Measurements from ENCODE around the gene CBX8. TPM values are rescaled to one million over a fixed set of nuclear protein-coding genes. Genes with fewer than 3 reads are reported as not detected.

The CBX8 gene
- total RNA-seq, 1 experiment from 2014 or later, result 11.1 TPM

DNA sequence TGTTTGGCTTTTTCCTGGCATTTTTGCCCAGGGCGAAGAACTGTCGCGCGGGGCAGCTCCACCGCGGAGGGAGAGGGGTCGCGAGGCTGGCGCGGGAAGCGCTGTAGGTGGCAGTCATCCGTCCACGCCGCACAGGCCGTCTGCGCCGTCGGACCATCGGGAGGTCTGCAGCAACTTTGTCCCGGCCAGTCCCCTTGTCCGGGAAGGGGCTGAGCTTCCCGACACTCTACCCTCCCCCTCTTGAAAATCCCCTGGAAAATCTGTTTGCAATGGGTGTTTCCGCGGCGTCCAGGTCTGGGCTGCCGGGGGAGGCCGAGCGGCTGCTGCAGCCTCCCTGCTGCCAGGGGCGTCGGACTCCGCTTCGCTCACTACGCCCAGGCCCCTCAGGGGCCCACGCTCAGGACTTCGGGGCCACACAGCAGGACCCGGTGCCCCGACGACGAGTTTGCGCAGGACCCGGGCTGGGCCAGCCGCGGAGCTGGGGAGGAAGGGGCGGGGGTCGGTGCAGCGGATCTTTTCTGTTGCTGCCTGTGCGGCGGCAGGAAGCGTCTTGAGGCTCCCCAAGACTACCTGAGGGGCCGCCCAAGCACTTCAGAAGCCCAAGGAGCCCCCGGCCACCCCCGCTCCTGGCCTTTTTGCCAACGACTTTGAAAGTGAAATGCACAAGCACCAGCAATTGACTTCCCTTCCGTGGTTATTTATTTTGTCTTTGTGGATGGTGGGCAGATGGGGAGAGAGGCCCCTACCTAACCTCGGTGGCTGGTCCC lies 44.7 kb upstream of the CBX8 start:
- Mint-ChIP-seq H3K36me3 (ENCODE audit: insufficient read depth, unreplicated experiment) (peaks cover 56% of the 10 kb centered on the region), H3K27ac (ENCODE audit: unreplicated experiment) (no peak overlapping the region), H3K9me3 (ENCODE audit: low read depth, unreplicated experiment) (no peaks in the 10 kb centered on the region), H3K27me3 (ENCODE audit: unreplicated experiment) (peaks cover 38% of the 10 kb centered on the region), H3K4me3 (ENCODE audit: low read depth, unreplicated experiment) (peak overlapping the region; percentile 85), H3K4me1 (ENCODE audit: low read depth, unreplicated experiment) (peaks cover 7% of the 10 kb centered on the region)
- CTCF ChIA-PET, result interaction anchor here (0.6 to 2.7 kb wide), 2 partner anchors 152 to 780 kb away, joined by 6 to 10 read pairs; no protein-coding TSS in a partner anchor
- TF ChIP-seq, protein P1, sequence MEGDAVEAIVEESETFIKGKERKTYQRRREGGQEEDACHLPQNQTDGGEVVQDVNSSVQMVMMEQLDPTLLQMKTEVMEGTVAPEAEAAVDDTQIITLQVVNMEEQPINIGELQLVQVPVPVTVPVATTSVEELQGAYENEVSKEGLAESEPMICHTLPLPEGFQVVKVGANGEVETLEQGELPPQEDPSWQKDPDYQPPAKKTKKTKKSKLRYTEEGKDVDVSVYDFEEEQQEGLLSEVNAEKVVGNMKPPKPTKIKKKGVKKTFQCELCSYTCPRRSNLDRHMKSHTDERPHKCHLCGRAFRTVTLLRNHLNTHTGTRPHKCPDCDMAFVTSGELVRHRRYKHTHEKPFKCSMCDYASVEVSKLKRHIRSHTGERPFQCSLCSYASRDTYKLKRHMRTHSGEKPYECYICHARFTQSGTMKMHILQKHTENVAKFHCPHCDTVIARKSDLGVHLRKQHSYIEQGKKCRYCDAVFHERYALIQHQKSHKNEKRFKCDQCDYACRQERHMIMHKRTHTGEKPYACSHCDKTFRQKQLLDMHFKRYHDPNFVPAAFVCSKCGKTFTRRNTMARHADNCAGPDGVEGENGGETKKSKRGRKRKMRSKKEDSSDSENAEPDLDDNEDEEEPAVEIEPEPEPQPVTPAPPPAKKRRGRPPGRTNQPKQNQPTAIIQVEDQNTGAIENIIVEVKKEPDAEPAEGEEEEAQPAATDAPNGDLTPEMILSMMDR (IDR thresholded peaks at IDR 0.05; ENCODE audit: unreplicated experiment), result no peak
- no peak for DNase-seq
- intact Hi-C loops (cut with micrococcal nuclease; ENCODE audit: unreplicated experiment), result no loop called here
- BruUV-seq (replicated peaks), result no TSS peak

DNA sequence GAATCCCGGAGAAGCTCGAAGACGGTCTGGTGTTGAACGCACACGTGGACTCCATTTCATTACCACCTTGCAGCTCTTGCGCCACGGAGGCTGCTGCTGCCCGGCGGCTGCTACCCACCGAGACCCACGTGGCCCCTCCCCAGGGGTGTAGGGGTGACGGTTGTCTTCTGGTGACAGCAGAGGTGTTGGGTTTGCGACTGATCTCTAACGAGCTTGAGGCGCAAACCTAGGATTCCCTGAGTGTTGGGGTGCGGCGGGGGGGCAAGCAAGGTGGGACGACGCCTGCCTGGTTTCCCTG lies 44.1 kb upstream of the CBX8 start:
- Mint-ChIP-seq H3K36me3 (ENCODE audit: insufficient read depth, unreplicated experiment) (peaks cover 61% of the 10 kb centered on the region), H3K4me1 (ENCODE audit: low read depth, unreplicated experiment) (peaks cover 10% of the 10 kb centered on the region), H3K9me3 (ENCODE audit: low read depth, unreplicated experiment) (no peaks in the 10 kb centered on the region), H3K27ac (ENCODE audit: unreplicated experiment) (peak overlapping the region; percentile 80), H3K4me3 (ENCODE audit: low read depth, unreplicated experiment) (peak overlapping the region; percentile 85), H3K27me3 (ENCODE audit: unreplicated experiment) (peaks cover 38% of the 10 kb centered on the region)
- no peak for DNase-seq
- intact Hi-C loops (cut with micrococcal nuclease; ENCODE audit: unreplicated experiment), result no loop called here
- CTCF ChIA-PET, result interaction anchor here (0.6 to 2.8 kb wide), 4 partner anchors 24 to 153 kb away, joined by 4 to 20 read pairs (median 8); partner anchors contain the start of gene CBX8
- BruUV-seq (replicated peaks), result no TSS peak
- TF ChIP-seq, protein P1 (IDR thresholded peaks at IDR 0.05; ENCODE audit: unreplicated experiment), result no peak

DNA sequence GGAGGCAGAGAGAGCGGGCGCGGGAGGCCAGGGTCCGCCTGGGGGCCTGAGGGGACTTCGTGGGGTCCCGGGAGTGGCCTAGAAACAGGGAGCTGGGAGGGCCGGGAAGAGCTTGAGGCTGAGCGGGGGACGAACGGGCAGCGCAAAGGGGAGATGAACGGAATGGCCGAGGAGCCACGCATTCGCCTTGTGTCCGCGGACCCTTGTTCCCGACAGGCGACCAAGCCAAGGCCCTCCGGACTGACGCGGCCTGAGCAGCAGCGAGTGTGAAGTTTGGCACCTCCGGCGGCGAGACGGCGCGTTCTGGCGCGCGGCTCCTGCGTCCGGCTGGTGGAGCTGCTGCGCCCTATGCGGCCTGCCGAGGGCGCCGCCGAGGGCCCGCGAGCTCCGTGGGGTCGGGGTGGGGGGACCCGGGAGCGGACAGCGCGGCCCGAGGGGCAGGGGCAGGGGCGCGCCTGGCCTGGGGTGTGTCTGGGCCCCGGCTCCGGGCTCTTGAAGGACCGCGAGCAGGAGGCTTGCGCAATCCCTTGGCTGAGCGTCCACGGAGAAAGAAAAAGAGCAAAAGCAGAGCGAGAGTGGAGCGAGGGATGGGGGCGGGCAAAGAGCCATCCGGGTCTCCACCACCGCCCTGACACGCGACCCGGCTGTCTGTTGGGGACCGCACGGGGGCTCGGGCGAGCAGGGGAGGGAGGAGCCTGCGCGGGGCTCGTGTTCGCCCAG lies 43.6 kb upstream of the CBX8 start:
- Mint-ChIP-seq H3K4me1 (ENCODE audit: low read depth, unreplicated experiment) (peaks cover 10% of the 10 kb centered on the region), H3K4me3 (ENCODE audit: low read depth, unreplicated experiment) (peak overlapping the region; percentile 85), H3K9me3 (ENCODE audit: low read depth, unreplicated experiment) (no peaks in the 10 kb centered on the region), H3K27me3 (ENCODE audit: unreplicated experiment) (peaks cover 38% of the 10 kb centered on the region), H3K27ac (ENCODE audit: unreplicated experiment) (peak overlapping the region; percentile 80), H3K36me3 (ENCODE audit: insufficient read depth, unreplicated experiment) (peaks cover 66% of the 10 kb centered on the region)
- DNase-seq, result no peak
- intact Hi-C loops (cut with micrococcal nuclease; ENCODE audit: unreplicated experiment), result no loop called here
- BruUV-seq (replicated peaks), result no TSS peak
- TF ChIP-seq, protein P1 (IDR thresholded peaks at IDR 0.05; ENCODE audit: unreplicated experiment), result no peak
- CTCF ChIA-PET, result interaction anchor here (0.6 to 2.8 kb wide), 7 partner anchors 10 to 153 kb away, joined by 4 to 20 read pairs (median 10); partner anchors contain the start of gene CBX8

DNA sequence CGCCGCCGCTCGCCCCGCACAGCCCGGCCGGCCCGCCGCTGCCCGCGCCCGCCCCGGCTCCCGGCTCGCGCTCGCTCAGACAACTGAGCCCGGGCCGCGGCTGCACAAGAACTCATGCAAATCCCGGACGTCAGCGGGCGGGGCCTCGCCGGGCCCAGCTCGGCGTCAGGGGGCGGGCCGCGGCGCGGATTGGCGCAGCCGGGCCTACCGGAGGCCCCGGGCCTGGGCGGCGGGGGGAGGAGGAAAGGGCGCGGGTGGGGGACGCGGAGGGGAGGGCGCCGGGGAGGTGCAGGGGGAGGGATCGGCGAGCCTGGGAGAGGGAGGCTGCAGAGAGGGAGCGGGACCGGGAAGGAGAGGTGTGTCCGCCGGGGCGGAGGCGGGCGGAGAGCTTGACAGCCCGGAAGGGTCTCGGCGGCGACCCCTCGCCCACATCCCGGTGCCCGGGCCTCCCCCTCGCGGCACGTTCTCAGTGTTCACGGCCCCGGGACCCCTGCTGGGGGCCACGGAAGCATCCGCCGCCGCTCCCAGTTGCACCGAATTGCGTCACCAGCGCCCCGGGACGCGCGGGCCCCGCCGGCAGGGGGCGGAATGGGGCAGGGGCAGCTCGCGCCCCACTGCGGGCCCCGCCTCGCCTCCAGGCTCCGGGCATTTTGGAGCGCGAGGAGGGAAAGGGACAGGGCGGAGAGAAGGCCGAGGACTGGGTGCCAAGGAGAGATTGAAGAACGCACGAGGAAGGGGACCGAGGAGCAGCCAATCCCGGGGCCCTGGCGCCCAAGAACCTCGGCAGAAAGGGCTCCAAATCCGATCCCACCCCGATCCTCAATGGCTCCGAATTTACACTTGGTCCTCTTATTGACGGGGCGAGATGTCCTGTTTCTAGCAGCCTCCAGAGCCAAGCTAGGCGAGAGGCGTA lies 42.7 kb upstream of the CBX8 start, which contains the start of gene CBX4:
TSS of gene CBX4 (minus strand) at position 85 of the 913 bp plus-strand sequence. CDS start 189 bp downstream, outside the sequence.
- TSS peak; percentile 30 for BruUV-seq (replicated peaks)
- Mint-ChIP-seq H3K9me3 (ENCODE audit: low read depth, unreplicated experiment) (no peaks in the 10 kb centered on the region), H3K27me3 (ENCODE audit: unreplicated experiment) (peaks cover 38% of the 10 kb centered on the region), H3K4me3 (ENCODE audit: low read depth, unreplicated experiment) (peak within 1 kb of the TSS; percentile 85), H3K4me1 (ENCODE audit: low read depth, unreplicated experiment) (peaks cover 15% of the 10 kb centered on the region), H3K27ac (ENCODE audit: unreplicated experiment) (peak within 1 kb of the TSS; percentile 74), H3K36me3 (ENCODE audit: insufficient read depth, unreplicated experiment) (peaks cover 75% of the 10 kb centered on the region)
- CTCF ChIA-PET, result interaction anchor here (0.6 to 2.8 kb wide), 17 partner anchors 9 to 911 kb away, joined by 3 to 20 read pairs (median 4); no protein-coding TSS in a partner anchor
- peak; percentile 96 for DNase-seq
- TF ChIP-seq, protein P1 (IDR thresholded peaks at IDR 0.05; ENCODE audit: unreplicated experiment), result peak; percentile 97
- intact Hi-C loops (cut with micrococcal nuclease; ENCODE audit: unreplicated experiment), result loop anchor here (5.0 kb wide), 1 partner anchor 42 kb away; the partner anchor contains the start of gene CBX8
